GM12878 (cell line): ENCODE data around the gene TDRD10. TPM values are rescaled to one million over a fixed set of nuclear protein-coding genes. Genes with fewer than 3 reads are reported as not detected.

Experiments used
- ATAC-seq: fragments of 200-7000 bp; cut with Tn5 transposase; 3 replicates; pipeline ENCODE4 v1.9.1; 2020; ENCODE audit warnings: mild to moderate bottlenecking, moderate library complexity
- BruUV-seq: library from RNA; stranded (reverse); fragments of 400-500 nt; replicated peaks from 2 replicates; lab custom pipeline; 2021; lab: Mats Ljungman, UMichigan
- CTCF ChIA-PET: fragments of 300-600 bp; sonication (Branson Sonifier 250); formaldehyde crosslinking; extraction: SDS; loops from one replicate; lab custom pipeline; 2021; ENCODE audit warnings: inconsistent platforms; lab: Yijun Ruan, JAX
- POLR2A ChIA-PET: fragments of 350-600 bp; formaldehyde crosslinking; extraction: SDS; loops from one replicate; lab custom pipeline; 2021; ENCODE audit warnings: inconsistent platforms; lab: Charles Lee
- RAD21 ChIA-PET: fragments of 300-600 bp; sonication (Branson Sonifier 250); formaldehyde crosslinking; loops from one replicate; lab custom pipeline; 2023; ENCODE audit warnings: antibody characterized with exemption; ENCODE audit not compliant: unreplicated experiment; lab: Charles Lee
- SMC1A ChIA-PET: fragments of 300-600 bp; sonication (Branson Sonifier 250); formaldehyde crosslinking; loops from one replicate; lab custom pipeline; 2023; ENCODE audit not compliant: unreplicated experiment, uncharacterized antibody; lab: Charles Lee
- DNase-seq: peaks from one replicate; pipeline ENCODE4 v3.0.0-alpha.2; 2011; ENCODE audit warnings: low read depth, low spot score
- FAIRE-seq: peaks from 3 replicates; lab custom pipeline; 2011; peaks lifted over from hg19 to GRCh38; lab: Jason Lieb, UNC
- H2AFZ ChIP-seq: 2 replicates; pipeline ENCODE4 v1.6.0; 2011; ENCODE audit warnings: low read depth, low read length, control low read depth; ENCODE audit not compliant: control insufficient read depth
- H3K27ac ChIP-seq: 2 replicates; pipeline ENCODE4 v1.5.1; 2011; ENCODE audit warnings: control low read depth; ENCODE audit not compliant: control insufficient read depth, insufficient read depth
- H3K27me3 ChIP-seq, 2 experiments: replicated peaks in 1 of 2; 2 replicates each; pipeline versions ENCODE4 v1.6.0 to v1.6.1; 2011; ENCODE audit warnings: low read length in 1 of 2; ENCODE audit not compliant: control insufficient read depth in 2 of 2, insufficient read depth in 2 of 2
- H3K36me3 ChIP-seq, 2 experiments: 2 replicates each; pipeline ENCODE4 v1.5.1; 2011; ENCODE audit warnings: low read length in 1 of 2; ENCODE audit not compliant: control insufficient read depth in 2 of 2, insufficient read depth in 2 of 2
- H3K4me1 ChIP-seq: 2 replicates; pipeline ENCODE4 v1.6.1; 2011; ENCODE audit warnings: mild to moderate bottlenecking, low read length, moderate library complexity, mixed read lengths; ENCODE audit not compliant: control insufficient read depth, insufficient read depth
- H3K4me2 ChIP-seq: 2 replicates; pipeline ENCODE4 v1.6.0; 2011; ENCODE audit warnings: control low read depth; ENCODE audit not compliant: control insufficient read depth, insufficient read depth
- H3K4me3 ChIP-seq: fragments of 200-600 bp; sonication (generic); 2 replicates; pipeline ENCODE4 v1.5.1; 2016
- H3K79me2 ChIP-seq: 2 replicates; pipeline ENCODE4 v1.6.0; 2011; ENCODE audit warnings: low read length; ENCODE audit not compliant: control insufficient read depth, insufficient read depth
- H3K9ac ChIP-seq: 2 replicates; pipeline ENCODE4 v1.8.0; 2011; ENCODE audit warnings: low read length, control low read depth, mixed read lengths; ENCODE audit not compliant: control insufficient read depth, insufficient read depth
- H3K9me3 ChIP-seq: replicated peaks from 3 replicates; pipeline ENCODE4 v1.5.1; 2011; ENCODE audit warnings: mild to moderate bottlenecking, low read length; ENCODE audit not compliant: control insufficient read depth, insufficient read depth
- H4K20me1 ChIP-seq: 2 replicates; pipeline ENCODE4 v1.6.0; 2011; ENCODE audit not compliant: control insufficient read depth, insufficient read depth
- NR2C2 ChIP-seq: IDR thresholded peaks from 2 replicates; pipeline ENCODE4 v1.6.1; 2011; ENCODE audit warnings: borderline replicate concordance, low read depth; ENCODE audit not compliant: control insufficient read depth, insufficient read length
- PBX3 ChIP-seq: IDR thresholded peaks from 2 replicates; pipeline ENCODE4 v1.6.1; 2011; ENCODE audit warnings: mild to moderate bottlenecking, low read depth, low read length, moderate library complexity; ENCODE audit not compliant: insufficient replicate concordance
- TCF3 ChIP-seq: IDR thresholded peaks from 2 replicates; pipeline ENCODE4 v1.6.1; 2012; ENCODE audit warnings: low read depth, mild to moderate bottlenecking, low read length, borderline replicate concordance; ENCODE audit not compliant: insufficient read depth
- WGBS: methylation state at CpG from one replicate; pipeline ENCODE4 v1.1.6; 2016; ENCODE audit warnings: low lambda C conversion rate; ENCODE audit not compliant: insufficient replicate concordance, insufficient coverage; ENCODE audit errors: missing lambda C conversion rate; 5-methylcytosine and 5-hydroxymethylcytosine counted together
- in situ Hi-C: fragments of 300-500 bp; cut with MboI; formaldehyde crosslinking; loops from 9 replicates; pipeline ENCODE4 v1.14.3; 2018; ENCODE audit warnings: mixed read lengths
- intact Hi-C: fragments of 100-400 bp; cut with micrococcal nuclease; formaldehyde crosslinking; loops from one replicate; pipeline ENCODE4 v1.14.2; 2022; ENCODE audit not compliant: unreplicated experiment
- polyA plus RNA-seq, 11 experiments: library from polyadenylated mRNA; depleted of rRNA in 4 of 11; unstranded in 6 of 11; stranded (reverse) in 5 of 11; fragments of >200 nt; fragmentation: Nextera tagmentation in 4 of 11; fragmentation: Illumina TruSeq in 1 of 11; extraction: Ambion mirVana in 4 of 11; extraction: Trizol in 1 of 11; gene quantifications; 1 replicate in 1 of 11; 2 replicates in 10 of 11; pipeline versions ENCODE4 v1.2.1 to v1.2.3, GENCODE V29; 2011 to 2016; ENCODE audit warnings: inconsistent platforms in 2 of 11, missing spikeins in 2 of 11, low read depth in 1 of 11
- total RNA-seq, 4 experiments: library from RNA; depleted of rRNA in 3 of 4; stranded (reverse); fragments of >200 nt in 3 of 4; fragmentation: Illumina TruSeq in 1 of 4; extraction: Trizol in 1 of 4; gene quantifications; 2 replicates each; pipeline versions ENCODE4 v1.2.1 to v1.2.3, GENCODE V29; 2013 to 2021
- TF ChIP-seq, protein P1 (sequence below): IDR thresholded peaks from 2 replicates; pipeline ENCODE4 v1.6.1; 2011; ENCODE audit warnings: borderline replicate concordance, low read depth, mild to moderate bottlenecking, moderate library complexity, low read length; ENCODE audit not compliant: insufficient read depth, poor library complexity, severe bottlenecking

The TDRD10 gene
- total and polyA plus RNA-seq, 10 of the 15 experiments (the other 5 are each of a cell fraction or from before 2014, with no cell fraction given) = not detected

- ATAC-seq (no peak), DNase-seq (no peak), FAIRE-seq (no peak)
- Histone ChIP-seq H2AFZ (no peak overlapping the region), H3K9me3 (no peaks in the 10 kb centered on the region), H3K79me2 (no peaks in the 10 kb centered on the region), H3K27me3 (no peaks in the 10 kb centered on the region), H3K9ac (no peak overlapping the region), H3K27ac (no peak overlapping the region), H3K4me3 (no peak overlapping the region), H4K20me1 (no peaks in the 10 kb centered on the region), H3K36me3 (no peaks in the 10 kb centered on the region), H3K4me2 (no peak overlapping the region), H3K4me1 (peaks cover 3% of the 10 kb centered on the region; the same call in 1 of the 2 replicates)
- POLR2A ChIA-PET = no interaction called here
- RAD21 ChIA-PET = interaction anchor here (10.5 kb wide), 1 partner anchor 70 kb away, joined by 189 read pairs; no protein-coding TSS in a partner anchor
- 84% methylated on average over 8 of the region's 8 CpGs for WGBS
- in situ Hi-C loops (no loop called here), intact Hi-C loops (loop anchor here (1.0 to 5.0 kb wide), 3 partner anchors 71 to 399 kb away; no protein-coding TSS in a partner anchor)
- SMC1A ChIA-PET = interaction anchor here (1.1 to 8.1 kb wide), 4 partner anchors 9 to 126 kb away, joined by 3 to 151 read pairs (median 10); no protein-coding TSS in a partner anchor
- BruUV-seq = no TSS peak
- CTCF ChIA-PET = interaction anchor here (2.3 to 11.6 kb wide), 3 partner anchors 18 to 128 kb away, joined by 11 to 302 read pairs (median 94); no protein-coding TSS in a partner anchor
- TF ChIP-seq TCF3 (no peak), NR2C2 (no peak), PBX3 (peak; percentile 26)
- TF ChIP-seq, protein P1, sequence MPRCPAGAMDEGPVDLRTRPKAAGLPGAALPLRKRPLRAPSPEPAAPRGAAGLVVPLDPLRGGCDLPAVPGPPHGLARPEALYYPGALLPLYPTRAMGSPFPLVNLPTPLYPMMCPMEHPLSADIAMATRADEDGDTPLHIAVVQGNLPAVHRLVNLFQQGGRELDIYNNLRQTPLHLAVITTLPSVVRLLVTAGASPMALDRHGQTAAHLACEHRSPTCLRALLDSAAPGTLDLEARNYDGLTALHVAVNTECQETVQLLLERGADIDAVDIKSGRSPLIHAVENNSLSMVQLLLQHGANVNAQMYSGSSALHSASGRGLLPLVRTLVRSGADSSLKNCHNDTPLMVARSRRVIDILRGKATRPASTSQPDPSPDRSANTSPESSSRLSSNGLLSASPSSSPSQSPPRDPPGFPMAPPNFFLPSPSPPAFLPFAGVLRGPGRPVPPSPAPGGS = peak; percentile 30
These were observed 24.0 kb upstream of the TDRD10 start for GRCh38 chr1:154478013-154478412.
